Measurements from ENCODE around the gene SRCAP.
A peak's percentile ranks its signal among the peaks of the same experiment; 100 is the strongest.

Gene SRCAP

GRCh38 chr16:30775392-30776188 lies 76.6 kb downstream of the SRCAP start:
- DNase-seq (ENCODE audit: low read depth), result peak; percentile 42

- DNase-seq (ENCODE audit: low read depth), result no peak
Measured at GRCh38 chr16:30777591-30778297, 78.8 kb downstream of the SRCAP start.

- no peak for DNase-seq (ENCODE audit: low read depth)
Measured at GRCh38 chr16:30778549-30779244, 79.7 kb downstream of the SRCAP start.

- DNase-seq (ENCODE audit: low read depth), result no peak
Measured at GRCh38 chr16:30779596-30779995, 80.6 kb downstream of the SRCAP start.

- DNase-seq (ENCODE audit: low read depth), result no peak
Measured at GRCh38 chr16:30780021-30780420, 81.0 kb downstream of the SRCAP start.

GRCh38 chr16:30780549-30780948 lies 81.6 kb downstream of the SRCAP start:
- no peak for DNase-seq (ENCODE audit: low read depth)

GRCh38 chr16:30782486-30783279 lies 83.7 kb downstream of the SRCAP start:
- no peak for DNase-seq (ENCODE audit: low read depth)

- no peak for DNase-seq (ENCODE audit: low read depth)
Measured at GRCh38 chr16:30783280-30784109, 84.5 kb downstream of the SRCAP start.

GRCh38 chr16:30784215-30784614 lies 85.2 kb downstream of the SRCAP start:
- DNase-seq (ENCODE audit: low read depth), result no peak

GRCh38 chr16:30785126-30786106 lies 86.4 kb downstream of the SRCAP start:
- DNase-seq (ENCODE audit: low read depth), result no peak

- DNase-seq (ENCODE audit: low read depth), result no peak
Measured at GRCh38 chr16:30786115-30786935, 87.4 kb downstream of the SRCAP start.

GRCh38 chr16:30786936-30787612 lies 88.1 kb downstream of the SRCAP start, which contains the start of gene ZNF629:
Gene ZNF629 (minus strand): TSS chr16:30787205. CDS start chr16:30784482, 2,723 bp downstream.
- DNase-seq (ENCODE audit: low read depth), result no peak

GRCh38 chr16:30787613-30788378 lies 88.8 kb downstream of the SRCAP start:
- DNase-seq (ENCODE audit: low read depth), result no peak

Data from activated T-helper 9 cell treated with anti-CD3 and anti-CD28 coated beads, Interleukin-2, amount 50 U/mL, for 16 hours (primary cell).